Keratinocyte (primary cell): Measurements from ENCODE around the gene CASK. TPM values are rescaled to one million over a fixed set of nuclear protein-coding genes. Genes with fewer than 3 reads are reported as not detected.

ENCODE experiments used
- DNase-seq: peaks from one replicate; pipeline ENCODE4 v3.0.0-alpha.2; 2011; ENCODE audit warnings: low read depth, missing footprints, low spot score
- FAIRE-seq: peaks from 2 replicates; lab custom pipeline; 2011; peaks lifted over from hg19 to GRCh38; lab: Jason Lieb, UNC
- H2AFZ ChIP-seq: 2 replicates; pipeline ENCODE4 v1.6.0; 2012; ENCODE audit warnings: low read length, control low read depth, inconsistent platforms; ENCODE audit not compliant: control insufficient read depth
- H3K27ac ChIP-seq: 2 replicates; pipeline ENCODE4 v1.5.1; 2011; ENCODE audit warnings: low read length; ENCODE audit not compliant: control insufficient read depth, insufficient read depth
- H3K27me3 ChIP-seq: 3 replicates; pipeline ENCODE4 v1.6.0; 2011; ENCODE audit warnings: low read length; ENCODE audit not compliant: control insufficient read depth, insufficient read depth; ENCODE audit errors: extremely low read depth
- H3K36me3 ChIP-seq, 2 experiments: 2 replicates in 1 of 2; 3 replicates in 1 of 2; pipeline ENCODE4 v1.5.1; 2011; ENCODE audit warnings: low read length in 2 of 2, mild to moderate bottlenecking in 1 of 2; ENCODE audit not compliant: control insufficient read depth in 2 of 2, insufficient read depth in 2 of 2; ENCODE audit errors: extremely low read depth in 1 of 2
- H3K4me1 ChIP-seq: 3 replicates; pipeline ENCODE4 v1.5.1; 2011; ENCODE audit warnings: low read length; ENCODE audit not compliant: control insufficient read depth, insufficient read depth; ENCODE audit errors: extremely low read depth
- H3K4me2 ChIP-seq: 3 replicates; pipeline ENCODE4 v1.6.0; 2011; ENCODE audit warnings: low read depth, low read length; ENCODE audit not compliant: control insufficient read depth, insufficient read depth; ENCODE audit errors: extremely low read depth
- H3K4me3 ChIP-seq, 3 experiments: fragments of 200-600 bp in 1 of 3; sonication (generic) in 1 of 3; 2 replicates in 2 of 3; 3 replicates in 1 of 3; pipeline ENCODE4 v1.5.1; 2011 to 2016; ENCODE audit warnings: low read length in 3 of 3, mild to moderate bottlenecking in 3 of 3, control low read depth in 2 of 3, inconsistent platforms in 1 of 3, low read depth in 1 of 3, mixed read lengths in 1 of 3, mixed run types in 1 of 3, moderate library complexity in 1 of 3; ENCODE audit not compliant: control insufficient read depth in 2 of 3, insufficient read depth in 2 of 3; ENCODE audit errors: extremely low read depth in 1 of 3
- H3K79me2 ChIP-seq: 2 replicates; pipeline ENCODE4 v1.6.0; 2012; ENCODE audit warnings: low read length; ENCODE audit not compliant: control insufficient read depth, insufficient read depth
- H3K9ac ChIP-seq: 3 replicates; pipeline ENCODE4 v1.6.0; 2011; ENCODE audit warnings: low read length; ENCODE audit not compliant: control insufficient read depth, insufficient read depth; ENCODE audit errors: extremely low read depth
- H3K9me1 ChIP-seq: 3 replicates; pipeline ENCODE4 v1.6.0; 2011; ENCODE audit warnings: low read length; ENCODE audit not compliant: control insufficient read depth, insufficient read depth; ENCODE audit errors: extremely low read depth
- H3K9me3 ChIP-seq: 2 replicates; pipeline ENCODE4 v1.5.1; 2012; ENCODE audit warnings: low read depth, low read length; ENCODE audit not compliant: control insufficient read depth
- H4K20me1 ChIP-seq: 3 replicates; pipeline ENCODE4 v1.6.0; 2011; ENCODE audit warnings: low read length; ENCODE audit not compliant: control insufficient read depth, insufficient read depth; ENCODE audit errors: extremely low read depth
- EZH2 ChIP-seq: IDR thresholded peaks from one replicate; pipeline ENCODE4 v1.6.1; 2012; ENCODE audit warnings: inconsistent platforms, mild to moderate bottlenecking, low read length, moderate library complexity
- dilution Hi-C: fragments of 300-500 bp; cut with MboI; formaldehyde crosslinking; loops from one replicate; pipeline ENCODE4 v1.7.0; 2020; ENCODE audit warnings: low sequenced_read_pairs; ENCODE audit not compliant: extremely low pct_ligation_motif_present
- polyA plus RNA-seq, 5 experiments: library from polyadenylated mRNA; depleted of rRNA in 3 of 5; stranded (reverse) in 3 of 5; stranded (forward) in 1 of 5; unstranded in 1 of 5; fragments of >200 nt; gene quantifications; 1 replicate in 1 of 5; 2 replicates in 3 of 5; 3 replicates in 1 of 5; pipeline versions ENCODE4 v1.2.1 to v1.2.3, GENCODE V29; 2011 to 2012; ENCODE audit warnings: missing spikeins in 2 of 5, low read depth in 1 of 5, low replicate concordance in 1 of 5
- TF ChIP-seq, protein P1 (sequence below), 3 experiments: IDR thresholded peaks in 1 of 3; conservative IDR thresholded peaks in 1 of 3; optimal IDR thresholded peaks in 1 of 3; 2 replicates in 2 of 3; 3 replicates in 1 of 3; pipeline versions ENCODE3 to v1.5.1; 2011; ENCODE audit warnings: low read length in 3 of 3, mild to moderate bottlenecking in 3 of 3, moderate library complexity in 2 of 3, control low read depth in 1 of 3, inconsistent platforms in 1 of 3; ENCODE audit not compliant: insufficient read depth in 2 of 3; ENCODE audit errors: extremely low read depth in 1 of 3

The CASK gene
- polyA plus RNA-seq, 1 donor (not counting 4 experiments of a cell fraction or from before 2014, with no cell fraction given), result 33.7 TPM

GRCh38 chrX:41670112-41670511, 253.2 kb downstream of the CASK start:
- dilution Hi-C loops, result no loop called here
- Histone ChIP-seq H4K20me1 (no peaks in the 10 kb centered on the region), H3K9me1 (no peaks in the 10 kb centered on the region), H3K27me3 (no peaks in the 10 kb centered on the region), H3K9me3 (no peaks in the 10 kb centered on the region), H3K79me2 (no peaks in the 10 kb centered on the region), H3K9ac (no peak overlapping the region), H3K36me3 (no peaks in the 10 kb centered on the region), H2AFZ (no peak overlapping the region), H3K4me2 (no peak overlapping the region), H3K4me1 (no peaks in the 10 kb centered on the region), H3K27ac (no peak overlapping the region), H3K4me3 (no peak overlapping the region)
- FAIRE-seq (no peak), DNase-seq (no peak)
- TF ChIP-seq, protein P1, sequence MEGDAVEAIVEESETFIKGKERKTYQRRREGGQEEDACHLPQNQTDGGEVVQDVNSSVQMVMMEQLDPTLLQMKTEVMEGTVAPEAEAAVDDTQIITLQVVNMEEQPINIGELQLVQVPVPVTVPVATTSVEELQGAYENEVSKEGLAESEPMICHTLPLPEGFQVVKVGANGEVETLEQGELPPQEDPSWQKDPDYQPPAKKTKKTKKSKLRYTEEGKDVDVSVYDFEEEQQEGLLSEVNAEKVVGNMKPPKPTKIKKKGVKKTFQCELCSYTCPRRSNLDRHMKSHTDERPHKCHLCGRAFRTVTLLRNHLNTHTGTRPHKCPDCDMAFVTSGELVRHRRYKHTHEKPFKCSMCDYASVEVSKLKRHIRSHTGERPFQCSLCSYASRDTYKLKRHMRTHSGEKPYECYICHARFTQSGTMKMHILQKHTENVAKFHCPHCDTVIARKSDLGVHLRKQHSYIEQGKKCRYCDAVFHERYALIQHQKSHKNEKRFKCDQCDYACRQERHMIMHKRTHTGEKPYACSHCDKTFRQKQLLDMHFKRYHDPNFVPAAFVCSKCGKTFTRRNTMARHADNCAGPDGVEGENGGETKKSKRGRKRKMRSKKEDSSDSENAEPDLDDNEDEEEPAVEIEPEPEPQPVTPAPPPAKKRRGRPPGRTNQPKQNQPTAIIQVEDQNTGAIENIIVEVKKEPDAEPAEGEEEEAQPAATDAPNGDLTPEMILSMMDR (optimal IDR thresholded peaks at IDR 0.05 in 1 of 3, IDR thresholded peaks at IDR 0.05 in 1 of 3, conservative IDR thresholded peaks at IDR 0.05 in 1 of 3; ENCODE audit: extremely low read depth in 1 of 3, insufficient read depth in 2 of 3, low read length in 3 of 3), result no peak
- no peak for TF ChIP-seq EZH2

- no peaks in the 10 kb centered on the region for H3K27me3 ChIP-seq
- no peak for FAIRE-seq
- TF ChIP-seq, protein P1 (optimal IDR thresholded peaks at IDR 0.05 in 1 of 3, IDR thresholded peaks at IDR 0.05 in 1 of 3, conservative IDR thresholded peaks at IDR 0.05 in 1 of 3; ENCODE audit: extremely low read depth in 1 of 3, insufficient read depth in 2 of 3, low read length in 3 of 3), result no peak
- no peak overlapping the region for H3K27ac ChIP-seq
- H4K20me1 ChIP-seq, result no peaks in the 10 kb centered on the region
- H3K4me2 ChIP-seq, result no peak overlapping the region
- no peak for DNase-seq
- H3K9me1 ChIP-seq, result no peaks in the 10 kb centered on the region
- no peak overlapping the region for H3K4me3 ChIP-seq
- no peak overlapping the region for H2AFZ ChIP-seq
- no peaks in the 10 kb centered on the region for H3K4me1 ChIP-seq
- H3K9me3 ChIP-seq, result no peaks in the 10 kb centered on the region
- no peaks in the 10 kb centered on the region for H3K79me2 ChIP-seq
- no peak overlapping the region for H3K9ac ChIP-seq
- no peaks in the 10 kb centered on the region for H3K36me3 ChIP-seq
- dilution Hi-C loops, result no loop called here
These were observed 255.7 kb downstream of the CASK start for GRCh38 chrX:41667631-41668030.
